Activated T-cell treated with anti-CD3 and anti-CD28 coated beads, Interleukin-2, amount 50 U/mL, for 1 hour (primary cell): ENCODE measurements around the gene CD79A.

Experiments
- DNase-seq: peaks from one replicate; pipeline ENCODE4 v3.0.0-alpha.2; 2020

Gene CD79A

GRCh38 chr19:41886761-41887710 is 10.0 kb downstream of the CD79A start:
- DNase-seq, result peak; percentile 59

GRCh38 chr19:41887711-41888382 is 10.8 kb downstream of the CD79A start:
- DNase-seq, result peak; percentile 90

DNA sequence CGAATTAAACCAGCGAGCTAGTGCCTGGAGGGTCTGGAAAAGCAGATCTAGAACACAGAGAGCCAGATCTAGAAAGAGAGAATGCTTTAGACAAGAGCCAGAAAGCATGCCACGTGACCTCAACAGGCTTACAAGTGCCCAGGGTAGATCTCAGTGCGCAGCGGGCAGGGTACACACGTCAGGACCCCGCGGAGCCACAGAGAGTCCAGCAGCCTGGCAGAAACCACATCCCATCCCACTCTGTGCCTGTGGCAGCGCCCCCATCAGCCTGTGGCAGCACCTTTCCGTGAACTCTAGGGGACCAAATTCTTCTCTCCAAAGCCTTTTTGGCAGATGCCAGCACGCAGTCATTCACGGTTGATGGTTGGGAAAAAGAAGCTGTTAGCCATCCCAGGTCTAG is 11.8 kb downstream of the CD79A start:
- no peak for DNase-seq

DNA sequence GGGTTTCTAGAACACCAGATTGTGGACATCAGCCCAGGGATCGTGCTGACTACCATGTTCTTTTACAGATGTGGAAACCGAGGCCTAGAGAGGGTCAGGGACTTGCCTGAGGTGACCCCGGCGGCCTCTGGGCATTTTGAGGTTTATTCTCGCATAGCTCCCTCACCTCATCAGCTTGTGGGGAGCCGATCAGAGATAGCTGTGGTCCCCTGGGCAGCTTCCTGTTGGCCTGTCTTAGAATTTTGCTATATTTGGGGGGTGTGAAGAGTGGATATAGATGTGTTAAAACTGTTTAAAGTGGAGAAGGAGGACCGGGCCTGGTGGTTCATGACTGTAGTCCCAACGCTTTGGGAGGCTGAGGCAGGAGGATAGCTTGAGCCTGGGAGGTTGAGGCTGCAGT is 12.8 kb downstream of the CD79A start:
- no peak for DNase-seq

DNA sequence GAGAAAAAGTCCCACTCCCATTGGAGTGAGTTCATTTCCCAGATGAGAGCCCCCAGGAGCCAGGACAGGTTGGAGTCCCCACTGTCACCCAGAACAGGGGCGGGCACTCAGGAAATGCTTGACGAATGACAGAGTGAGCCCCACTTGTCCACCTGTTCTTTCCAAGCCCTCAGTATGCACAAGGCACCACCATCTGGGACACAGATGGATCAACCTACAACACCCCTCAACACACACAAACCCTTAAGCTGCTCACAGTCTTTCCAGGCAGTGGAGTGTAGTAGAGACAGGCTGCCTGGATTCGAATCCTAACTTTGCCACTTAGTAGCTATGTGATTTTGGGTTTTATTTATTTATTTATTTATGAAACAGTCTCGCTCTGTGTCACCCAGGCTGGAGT is 13.9 kb downstream of the CD79A start:
- no peak for DNase-seq

DNA sequence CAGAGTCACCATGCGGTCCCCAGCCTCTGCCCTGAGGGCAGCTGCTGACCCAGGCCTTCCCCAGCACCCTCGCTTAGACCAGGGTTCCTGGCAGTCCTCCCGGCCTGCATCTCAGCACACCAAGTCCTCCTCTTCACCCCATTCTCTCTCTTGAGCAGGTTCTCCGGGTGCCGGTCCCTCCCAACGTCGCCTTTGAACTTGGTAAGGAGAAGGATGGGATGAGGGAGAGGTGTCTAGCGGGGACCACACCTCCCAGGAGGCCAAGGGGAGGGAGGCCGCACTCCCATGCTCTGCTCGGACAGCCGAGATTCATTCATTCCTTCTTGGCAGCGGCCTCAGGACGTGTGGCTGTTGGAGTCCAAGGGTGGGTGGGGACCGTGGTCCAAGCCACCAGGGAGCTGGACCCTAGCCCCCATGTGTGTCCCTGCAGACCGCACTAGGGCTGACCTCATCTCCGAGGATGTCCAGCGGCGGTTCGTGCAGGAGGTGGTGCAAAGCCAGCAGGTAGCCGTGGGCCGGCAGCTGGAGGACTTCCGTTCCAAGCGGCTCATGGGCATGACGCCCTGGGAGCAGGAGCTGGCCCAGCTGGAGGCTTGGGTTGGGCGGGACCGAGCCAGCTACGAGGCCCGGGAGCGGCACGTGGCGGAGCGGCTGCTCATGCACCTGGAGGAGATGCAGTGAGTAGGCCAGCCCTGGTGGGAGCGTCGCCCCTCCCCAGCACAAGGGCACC is 15.3 kb downstream of the CD79A start:
- DNase-seq, result no peak

GRCh38 chr19:41893899-41894298 is 16.8 kb downstream of the CD79A start:
- DNase-seq, result no peak

DNA sequence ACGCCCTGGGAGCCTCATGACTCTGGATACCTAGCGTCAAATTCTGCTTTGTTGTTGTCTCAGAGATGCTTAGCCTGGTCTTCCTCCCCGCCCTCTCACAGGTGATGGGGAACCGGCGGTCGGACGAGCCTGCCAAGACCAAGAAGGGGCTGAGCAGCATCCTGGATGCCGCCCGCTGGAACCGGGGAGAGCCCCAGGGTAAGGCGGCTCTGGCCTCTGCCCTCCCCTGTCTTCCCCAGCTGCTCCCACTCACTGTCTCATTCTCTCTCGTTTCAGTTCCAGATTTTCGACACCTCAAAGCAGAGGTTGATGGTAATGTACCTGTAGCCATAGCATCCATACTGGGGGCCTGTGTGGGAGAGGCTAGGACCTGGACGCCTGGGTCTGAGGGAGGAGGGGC is 17.3 kb downstream of the CD79A start:
- DNase-seq, result no peak

DNA sequence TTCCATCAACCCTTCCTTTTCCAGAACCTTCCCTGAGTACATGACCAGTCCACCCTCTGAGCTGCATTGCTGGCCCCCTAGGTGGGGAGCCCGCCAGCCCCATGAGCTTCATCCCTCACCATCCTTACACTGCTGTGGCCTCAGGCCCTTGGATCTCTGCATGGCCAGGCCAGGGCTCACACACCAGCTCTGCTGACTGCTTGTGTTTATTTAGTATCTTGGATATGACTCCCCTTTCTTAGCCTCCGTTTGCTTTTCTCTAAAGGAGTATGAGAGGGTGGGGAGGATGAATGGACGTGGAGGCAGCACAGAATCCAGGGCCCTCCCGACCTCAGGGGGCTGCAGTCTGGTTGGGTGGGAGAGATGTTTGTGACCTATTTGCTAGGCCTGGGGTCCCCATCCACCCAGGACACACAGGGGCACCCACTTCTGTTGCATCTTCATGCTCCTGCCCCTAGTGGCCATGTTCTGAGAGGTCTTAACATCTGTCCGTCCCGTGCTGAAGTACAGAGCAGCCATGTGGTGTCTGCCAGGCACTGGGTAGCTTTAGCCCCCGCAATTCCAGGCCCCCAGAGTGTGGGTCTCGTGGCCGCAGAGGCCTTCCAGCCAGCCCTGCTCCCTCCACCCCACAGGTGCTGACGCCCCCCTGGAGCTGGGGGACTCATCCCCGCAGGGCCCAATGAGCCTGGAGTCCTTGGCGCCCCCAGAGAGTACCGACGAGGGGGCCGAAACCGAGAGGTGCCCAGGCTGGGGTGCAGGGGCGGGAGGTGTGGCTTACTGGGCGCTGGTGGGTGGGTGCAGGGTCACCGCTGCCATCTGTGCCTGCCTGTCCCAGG is 18.9 kb downstream of the CD79A start:
- no peak for DNase-seq

DNA sequence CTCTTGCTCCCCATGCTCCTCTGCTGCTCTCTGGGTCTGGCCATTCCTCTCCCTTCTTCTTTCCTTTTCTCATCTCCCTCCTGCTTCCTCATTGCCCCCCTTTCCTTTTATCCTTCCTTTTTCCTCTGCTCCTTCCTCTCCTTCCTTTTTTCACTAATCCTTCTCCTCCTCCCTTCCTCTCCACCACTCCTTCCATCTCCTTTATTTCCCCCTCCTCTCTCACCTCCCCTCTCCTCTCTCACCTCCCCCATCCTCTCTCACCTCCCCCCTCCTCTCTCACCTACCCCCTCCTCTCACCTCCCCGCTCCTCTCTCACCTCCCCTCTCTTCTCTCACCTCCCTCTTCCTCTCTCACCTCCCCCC is 19.5 kb downstream of the CD79A start:
- DNase-seq, result no peak

DNA sequence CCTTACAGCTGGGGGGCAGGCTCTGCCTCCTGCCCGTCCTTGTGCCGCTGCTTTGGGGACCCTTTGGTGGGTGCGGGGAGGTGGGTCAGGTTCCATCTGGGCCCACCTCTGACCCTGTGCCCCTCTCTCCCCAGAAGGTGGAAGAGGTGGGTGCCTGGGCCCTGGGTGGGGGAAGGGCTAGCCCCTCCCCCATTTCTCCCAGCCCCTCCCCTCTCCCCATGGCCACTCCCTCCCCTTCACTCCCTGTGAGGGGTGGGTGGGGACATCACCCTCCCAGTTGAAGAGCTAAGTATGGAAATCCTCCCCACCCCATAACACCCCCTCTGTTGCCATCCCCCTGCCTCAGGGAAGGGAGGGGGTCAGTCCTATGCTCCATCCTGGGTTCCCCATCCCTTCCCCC is 20.1 kb downstream of the CD79A start:
- no peak for DNase-seq

DNA sequence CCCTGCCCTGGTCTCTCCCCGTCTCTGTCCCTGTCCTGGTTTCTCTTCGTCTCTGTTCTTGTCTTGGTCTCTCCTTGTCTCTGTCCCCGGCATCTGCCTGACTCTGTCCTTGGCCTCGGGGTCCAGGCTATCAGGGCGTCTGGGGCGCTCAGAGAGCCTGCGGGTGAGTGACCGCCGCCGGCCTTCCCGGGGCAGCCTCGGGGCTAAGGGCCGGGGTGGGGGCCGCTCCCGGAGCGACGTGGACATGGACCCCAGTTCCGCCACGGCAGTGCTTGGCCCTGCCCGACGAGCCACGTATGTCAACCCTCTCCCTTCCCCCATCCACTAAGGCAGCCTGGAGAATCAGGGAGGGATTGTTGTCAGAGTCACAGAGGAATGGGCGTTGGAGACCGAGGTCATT is 20.7 kb downstream of the CD79A start:
- DNase-seq, result no peak

GRCh38 chr19:41898235-41898634 is 21.2 kb downstream of the CD79A start:
- DNase-seq, result no peak

DNA sequence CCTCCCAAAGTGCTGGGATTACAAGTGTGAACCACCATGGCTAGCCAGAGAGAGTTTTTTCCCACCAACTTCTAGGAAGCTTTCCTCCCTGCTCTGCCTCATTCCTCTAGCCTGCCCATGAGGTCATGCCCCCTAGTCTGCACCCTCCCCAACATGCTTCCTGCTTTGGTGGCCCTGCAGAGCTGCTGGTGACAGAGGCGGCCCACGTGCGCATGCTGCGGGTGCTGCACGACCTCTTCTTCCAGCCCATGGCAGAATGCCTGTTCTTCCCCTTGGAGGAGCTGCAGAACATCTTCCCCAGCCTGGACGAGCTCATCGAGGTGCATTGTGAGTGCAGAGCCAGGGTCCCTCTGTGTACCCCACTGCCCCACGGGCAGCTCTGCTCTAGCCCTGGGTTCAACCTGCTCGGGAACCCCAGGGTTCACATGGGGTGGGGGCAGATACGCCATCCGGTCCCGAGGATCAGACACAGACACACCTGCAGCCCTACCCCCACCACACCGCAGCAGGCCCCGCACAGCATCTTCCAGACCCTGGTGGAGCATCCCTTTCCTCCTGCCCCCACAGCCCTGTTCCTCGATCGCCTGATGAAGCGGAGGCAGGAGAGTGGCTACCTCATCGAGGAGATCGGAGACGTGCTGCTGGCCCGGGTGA is 24.8 kb downstream of the CD79A start:
- no peak for DNase-seq

- DNase-seq, result no peak
Measured at GRCh38 chr19:41902594-41902993, 25.5 kb downstream of the CD79A start.

DNA sequence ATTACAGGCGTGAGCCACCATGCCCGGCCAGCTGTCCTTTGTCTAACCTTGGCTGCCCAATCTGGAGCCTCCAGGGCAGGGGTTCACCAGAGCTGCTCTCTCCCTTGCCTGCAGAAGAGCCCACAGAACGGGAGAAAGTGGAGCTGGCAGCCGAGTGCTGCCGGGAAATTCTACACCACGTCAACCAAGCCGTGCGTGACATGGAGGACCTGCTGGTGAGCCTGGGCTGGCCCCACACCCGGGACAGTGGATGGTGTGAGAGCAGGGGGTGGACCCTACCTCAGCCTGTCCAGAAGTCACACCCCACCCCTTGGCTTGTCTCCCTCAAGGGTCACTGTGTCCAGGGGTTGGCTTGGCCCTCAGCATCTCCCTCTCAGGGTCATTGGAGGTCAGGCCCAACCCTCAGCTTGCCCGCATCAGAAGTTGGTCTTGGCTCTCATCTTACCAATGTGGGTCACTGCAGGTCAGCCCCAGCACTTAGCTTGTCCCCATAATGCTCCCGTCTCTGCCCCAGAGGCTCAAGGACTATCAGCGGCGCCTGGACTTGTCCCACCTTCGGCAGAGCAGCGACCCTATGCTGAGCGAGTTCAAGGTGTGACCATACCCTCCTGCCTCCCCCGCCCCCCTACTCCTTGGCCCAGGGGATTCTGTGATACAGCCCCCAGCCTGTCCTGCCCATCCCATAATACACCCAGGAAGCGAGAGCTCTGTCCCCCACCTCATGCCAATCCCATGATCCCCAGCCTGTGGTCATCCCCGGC is 26.3 kb downstream of the CD79A start:
- DNase-seq, result no peak

- no peak for DNase-seq
Measured at GRCh38 chr19:41904118-41904870, 27.2 kb downstream of the CD79A start.

DNA sequence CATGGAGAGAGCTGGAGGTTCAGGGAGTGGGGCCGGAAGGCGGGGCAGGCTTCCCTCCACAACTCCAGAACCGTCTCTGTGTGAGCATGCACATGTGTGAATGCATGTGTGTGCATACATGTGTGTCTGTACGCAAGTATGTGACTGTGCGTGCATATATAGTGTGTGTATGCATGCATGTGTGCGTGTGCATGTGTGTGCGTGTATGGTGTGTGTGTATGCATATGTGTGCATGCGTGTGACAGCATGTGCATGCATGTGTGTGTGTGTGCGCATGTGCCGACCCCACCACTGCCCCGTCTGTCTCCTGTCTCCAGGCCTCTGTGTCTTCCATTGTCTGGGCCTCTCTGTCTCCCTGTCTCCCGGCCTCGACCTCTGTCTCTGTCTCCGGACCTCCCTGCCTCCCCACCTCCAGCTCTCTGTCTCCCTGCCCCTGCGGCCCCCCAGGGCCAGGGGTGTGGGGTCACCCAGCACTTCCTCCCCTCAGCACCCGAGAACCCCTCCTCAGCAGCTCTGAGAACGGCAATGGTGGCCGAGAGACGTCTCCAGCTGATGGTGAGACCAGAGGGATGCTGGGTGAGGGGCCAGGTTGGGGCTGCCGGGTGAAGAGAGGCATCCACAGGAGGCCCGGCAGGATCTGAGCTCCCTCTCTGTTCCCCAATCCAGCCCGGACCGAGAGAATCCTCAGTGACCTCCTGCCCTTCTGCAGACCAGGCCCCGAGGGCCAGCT is 28.4 kb downstream of the CD79A start:
- DNase-seq, result no peak

DNA sequence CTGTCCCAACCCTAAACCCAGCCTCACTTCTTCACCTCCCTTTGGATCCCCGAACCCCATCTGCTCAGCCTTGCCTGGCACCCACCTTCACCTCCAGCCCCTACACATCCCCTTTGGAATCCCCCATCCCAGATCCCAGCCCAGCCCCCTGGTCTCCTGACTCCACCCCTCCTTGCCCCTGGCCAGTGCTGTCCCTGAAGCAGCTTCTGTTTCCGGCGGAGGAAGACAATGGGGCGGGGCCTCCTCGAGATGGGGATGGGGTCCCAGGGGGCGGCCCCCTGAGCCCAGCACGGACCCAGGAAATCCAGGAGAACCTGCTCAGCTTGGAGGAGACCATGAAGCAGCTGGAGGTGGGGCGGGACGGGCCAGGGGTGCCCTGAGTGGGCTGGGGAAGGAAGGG is 29.2 kb downstream of the CD79A start:
- no peak for DNase-seq
